ENCODE results near the gene RACK1.

RACK1 gene

DNA sequence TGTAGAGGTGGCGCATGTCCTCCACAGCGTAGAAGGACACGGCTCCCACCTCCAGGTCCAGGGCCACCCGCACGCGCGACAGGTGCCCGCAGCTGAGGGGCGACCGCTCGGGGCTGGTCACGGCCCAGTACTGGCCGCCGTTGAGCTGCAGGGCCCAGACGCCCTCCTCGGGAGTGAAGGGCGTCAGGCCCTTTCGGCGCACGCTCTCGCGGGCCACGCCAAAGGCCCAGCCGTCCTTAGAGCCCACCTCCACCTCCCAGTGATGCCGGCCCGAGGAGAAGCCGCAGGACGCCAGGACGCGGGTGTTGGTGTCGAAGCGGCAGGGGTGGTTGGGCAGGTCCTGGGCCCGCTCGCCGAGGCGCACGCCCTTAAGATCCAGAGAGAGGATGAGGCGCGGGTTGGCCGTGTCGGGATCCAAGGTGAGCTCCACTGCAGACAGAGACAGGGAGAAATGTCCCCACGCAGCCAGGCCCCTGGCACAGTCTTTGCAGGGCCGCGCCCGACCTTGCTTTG, 48.4 kb downstream of the RACK1 start:
- DNase-seq (ENCODE audit: low spot score) = no peak

DNA sequence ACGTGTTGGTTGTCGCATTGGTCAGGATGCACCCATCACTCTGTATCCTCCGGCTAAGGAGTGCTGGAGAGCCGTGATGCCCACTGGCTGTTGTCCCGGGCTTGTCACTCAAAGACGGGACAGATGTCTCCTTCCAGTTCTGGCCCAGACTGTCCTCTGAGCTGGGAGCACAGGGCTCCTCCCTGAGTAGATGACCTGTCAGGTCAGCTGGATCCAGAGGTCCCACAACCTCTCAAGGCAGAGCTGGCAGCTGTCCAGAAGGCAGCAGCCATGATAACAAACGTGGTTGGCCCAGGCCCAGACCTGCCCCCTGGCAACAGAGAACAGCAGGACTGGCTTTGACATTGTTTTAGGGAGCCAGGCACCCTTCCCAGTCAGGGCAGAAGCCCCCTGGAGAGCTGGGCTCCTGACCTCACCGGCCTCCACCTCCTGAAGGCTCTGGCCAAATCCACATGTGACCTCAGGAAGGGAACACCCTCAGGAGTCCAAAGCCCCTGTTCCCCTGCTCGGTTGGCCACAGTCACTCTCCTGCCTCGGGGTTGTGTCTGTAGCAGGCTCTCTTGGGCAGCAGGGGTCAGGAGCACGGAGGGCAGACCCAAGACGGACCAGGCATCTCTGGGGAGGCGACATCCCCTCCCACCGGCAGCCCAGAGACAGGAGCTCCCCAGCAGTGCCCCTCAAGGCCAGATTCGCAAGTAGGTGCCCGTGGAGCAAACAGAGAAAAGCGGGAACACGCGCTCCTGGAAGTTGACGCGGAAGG, 49.0 kb downstream of the RACK1 start:
- no peak for DNase-seq (ENCODE audit: low spot score)

DNA sequence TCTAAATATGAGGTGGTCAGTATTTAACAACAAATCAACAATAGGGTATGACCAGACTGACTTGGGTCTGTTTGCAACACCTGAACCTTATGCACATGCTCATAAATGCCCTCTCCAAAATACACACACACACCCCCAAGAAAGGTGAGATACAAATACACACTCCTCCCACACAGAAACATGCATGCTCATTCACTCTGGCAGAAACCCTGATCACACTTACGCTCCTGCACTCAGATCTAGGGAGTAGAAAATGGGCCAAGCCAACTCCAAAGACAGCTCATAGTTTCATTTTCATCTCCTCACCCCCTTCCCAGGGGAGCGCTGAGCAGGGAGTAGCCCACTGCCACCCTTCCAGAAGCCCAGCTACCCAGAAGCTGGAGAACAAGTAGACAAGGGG, 50.0 kb downstream of the RACK1 start:
- DNase-seq (ENCODE audit: low spot score) = no peak

DNA sequence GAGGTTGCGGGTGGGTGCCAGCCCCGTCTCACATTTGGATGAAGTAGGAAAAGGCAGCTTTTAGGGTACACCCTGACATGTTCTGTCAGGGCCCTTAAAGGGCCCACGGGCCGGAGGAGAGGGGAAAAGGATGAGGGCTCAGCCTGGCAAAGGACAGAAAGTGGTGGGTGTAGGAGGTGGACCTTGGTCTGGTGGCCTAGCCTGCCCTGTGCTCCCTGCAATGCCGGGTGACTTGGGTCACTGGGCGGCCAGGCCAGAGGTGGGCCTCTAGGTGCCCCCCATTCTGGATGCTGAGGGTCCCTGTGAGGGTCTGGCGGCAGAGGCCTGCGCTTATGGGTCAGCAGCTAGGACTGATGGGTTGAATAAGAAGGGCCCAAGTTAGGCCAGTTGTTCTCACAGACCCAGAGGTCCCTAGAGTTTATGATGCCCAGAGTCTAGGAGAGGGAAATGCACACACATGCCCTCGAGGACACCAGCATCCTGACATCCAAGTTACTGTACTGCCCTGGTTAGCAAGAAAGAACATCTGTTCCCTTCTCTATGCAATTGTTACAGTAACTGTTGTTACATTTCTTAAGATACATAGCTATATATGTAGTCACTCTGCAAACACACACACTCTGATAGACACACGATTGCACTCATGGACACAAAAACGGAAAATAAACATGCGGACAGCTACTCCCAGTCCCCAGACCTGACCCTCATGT, 51.2 kb downstream of the RACK1 start:
- DNase-seq (ENCODE audit: low spot score) = no peak

- peak; percentile 96 for DNase-seq (ENCODE audit: low spot score)
These were observed 52.0 kb downstream of the RACK1 start for GRCh38 chr5:181191526-181192336.

DNA sequence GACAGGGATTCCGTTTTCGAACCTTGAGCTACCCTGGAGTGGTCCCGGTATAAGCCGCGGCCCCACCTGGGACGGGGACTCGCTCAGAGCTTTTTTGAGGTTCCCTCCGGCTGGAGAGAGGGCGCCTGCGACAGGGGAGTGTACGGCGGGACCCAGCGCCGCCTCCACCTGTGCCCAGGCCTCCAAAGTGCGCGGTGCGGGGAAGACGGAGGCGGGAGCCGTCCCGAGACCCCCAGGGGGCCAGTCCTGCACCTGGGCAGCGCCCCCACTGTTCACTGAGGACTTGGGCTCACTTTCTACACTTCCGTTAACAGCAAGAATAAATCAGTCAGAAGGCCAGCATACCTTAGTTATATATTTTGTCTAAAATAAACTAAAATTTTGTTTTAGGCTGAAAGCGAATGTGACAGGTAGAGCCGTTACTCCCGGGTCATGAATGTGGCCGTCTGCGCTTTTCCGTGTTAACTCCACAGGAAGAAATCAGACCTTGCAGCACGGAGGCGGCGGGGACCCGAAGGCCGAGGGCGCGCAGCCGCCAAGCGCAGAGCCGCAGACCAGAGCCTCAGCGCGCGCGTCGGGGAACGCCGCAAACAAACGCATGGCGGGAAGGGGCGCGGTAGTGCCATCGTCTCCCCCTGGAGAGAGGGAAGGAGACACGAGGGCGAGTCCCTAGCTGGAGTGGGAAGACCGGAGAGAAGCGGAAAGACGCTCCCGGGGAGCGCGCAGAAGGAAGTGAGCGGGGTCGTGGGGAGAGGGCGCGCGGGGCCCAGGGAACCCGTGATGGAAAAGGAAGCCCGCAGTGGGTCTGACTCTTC, 52.8 kb downstream of the RACK1 start:
- peak; percentile 54 for DNase-seq (ENCODE audit: low spot score)

DNA sequence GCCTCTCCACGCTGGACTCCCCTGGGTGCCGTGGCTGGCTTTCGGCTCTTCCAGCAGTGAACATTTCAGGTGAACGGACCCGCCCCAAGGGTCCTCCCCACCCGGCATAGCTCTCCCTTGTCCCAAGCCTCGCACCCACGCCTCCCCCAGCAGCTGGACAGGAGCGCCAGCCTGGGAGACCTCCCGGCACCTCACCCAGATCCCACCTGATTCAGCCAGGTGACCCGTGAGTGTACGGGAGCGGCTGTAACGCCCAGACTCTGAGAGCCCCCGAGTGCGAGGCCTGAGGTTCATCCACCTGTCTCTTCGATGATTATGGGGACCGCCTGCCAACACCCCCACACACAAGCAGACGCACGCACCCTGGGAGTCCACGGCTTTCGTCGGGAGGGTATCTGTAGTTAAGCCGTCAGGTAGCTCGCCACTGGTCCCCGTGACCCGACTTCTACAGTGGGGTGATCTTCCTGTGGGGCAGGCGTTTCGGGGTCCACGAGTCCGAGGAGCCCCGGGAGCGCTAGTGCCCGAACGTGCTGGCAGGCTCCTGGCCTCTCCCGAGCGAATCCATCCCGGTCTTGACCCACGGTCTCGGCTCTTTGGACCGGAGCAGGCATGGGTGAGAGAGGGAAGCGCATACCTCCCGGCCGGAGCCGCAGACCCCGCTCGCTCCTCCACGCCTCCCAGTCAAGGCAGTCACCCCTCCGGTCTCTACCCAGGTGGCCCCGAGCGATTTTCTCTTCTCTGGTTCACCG, 53.6 kb downstream of the RACK1 start:
- DNase-seq (ENCODE audit: low spot score) = no peak

- peak; percentile 37 for DNase-seq (ENCODE audit: low spot score)
These were observed 54.2 kb downstream of the RACK1 start for GRCh38 chr5:181189363-181189961.

GRCh38 chr5:181188700-181189362, 54.9 kb downstream of the RACK1 start:
- peak; percentile 87 for DNase-seq (ENCODE audit: low spot score)

DNA sequence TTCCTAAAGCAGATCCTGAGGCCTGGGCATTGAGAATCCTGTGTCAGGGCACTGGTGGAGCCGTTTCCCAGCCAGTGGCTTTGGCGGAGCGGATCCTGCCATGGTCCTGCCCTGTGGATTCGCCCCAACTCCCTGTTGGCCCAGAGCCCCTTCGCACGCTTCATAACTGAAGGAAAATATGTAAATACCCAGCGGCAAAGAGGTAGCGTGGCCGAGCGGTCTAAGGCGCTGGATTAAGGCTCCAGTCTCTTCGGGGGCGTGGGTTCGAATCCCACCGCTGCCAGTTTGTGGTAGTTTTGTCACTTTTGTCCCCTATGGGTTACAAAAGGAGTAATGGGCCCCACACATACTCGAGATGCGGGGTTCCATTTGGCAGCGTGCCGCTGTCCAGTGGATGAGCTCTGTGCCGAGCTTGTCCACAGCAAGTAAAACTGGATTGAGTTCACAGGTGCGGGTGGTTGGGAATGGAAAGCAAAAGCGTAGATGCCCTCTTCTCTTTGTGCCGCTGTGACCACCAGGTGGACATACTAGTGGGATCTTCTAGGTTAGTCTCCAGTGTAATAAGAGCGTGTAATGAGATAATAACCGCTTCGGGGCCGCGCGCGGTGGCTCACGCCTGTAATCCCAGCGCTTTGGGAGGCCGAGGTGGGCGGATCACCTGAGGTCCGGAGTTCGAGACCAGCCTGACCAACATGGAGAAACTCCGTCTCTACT, 56.0 kb downstream of the RACK1 start:
- DNase-seq (ENCODE audit: low spot score) = peak; percentile 82

- DNase-seq (ENCODE audit: low spot score) = peak; percentile 26
These were observed 56.7 kb downstream of the RACK1 start for GRCh38 chr5:181186986-181187499.

Measured in kidney tubule cell (primary cell).